Measurements from ENCODE around the gene HSD17B2.
"Not testable (repeated sequence)": the region's sequence is repeated elsewhere in the genome, so short reads cannot be mapped to it uniquely, and the experiment has no call there.

Gene HSD17B2

GRCh38 chr16:82082543-82083244 is 47.6 kb downstream of the HSD17B2 start:
- no peak for DNase-seq

GRCh38 chr16:82083710-82084353 is 48.8 kb downstream of the HSD17B2 start:
- DNase-seq = no peak

- DNase-seq = no peak
These were observed 50.1 kb downstream of the HSD17B2 start for GRCh38 chr16:82085011-82085779.

GRCh38 chr16:82088483-82088882 is 53.4 kb downstream of the HSD17B2 start:
- no peak for DNase-seq

- DNase-seq = no peak
These were observed 56.2 kb downstream of the HSD17B2 start for GRCh38 chr16:82091241-82091640.

- no peak for DNase-seq
These were observed 57.7 kb downstream of the HSD17B2 start for GRCh38 chr16:82092711-82093110.

GRCh38 chr16:82093666-82094300 is 58.7 kb downstream of the HSD17B2 start:
- DNase-seq = no peak

GRCh38 chr16:82094942-82095540 is 60.0 kb downstream of the HSD17B2 start:
- no peak for DNase-seq

GRCh38 chr16:82096641-82097040 is 61.6 kb downstream of the HSD17B2 start:
- no peak for DNase-seq

- no peak for DNase-seq
These were observed 70.1 kb downstream of the HSD17B2 start for GRCh38 chr16:82105107-82105506.

- DNase-seq = no peak
These were observed 73.0 kb downstream of the HSD17B2 start for GRCh38 chr16:82108100-82108499.

- DNase-seq = no peak
These were observed 73.7 kb downstream of the HSD17B2 start for GRCh38 chr16:82108774-82109173.

- not testable (repeated sequence) for DNase-seq
These were observed 74.2 kb downstream of the HSD17B2 start for GRCh38 chr16:82109266-82109665.

- DNase-seq = no peak
These were observed 76.9 kb downstream of the HSD17B2 start for GRCh38 chr16:82111944-82112343.

- DNase-seq = no peak
These were observed 78.7 kb downstream of the HSD17B2 start for GRCh38 chr16:82113741-82114140.

- no peak for DNase-seq
These were observed 81.5 kb downstream of the HSD17B2 start for GRCh38 chr16:82116535-82116934.

GRCh38 chr16:82118749-82119148 is 83.7 kb downstream of the HSD17B2 start:
- no peak for DNase-seq

- no peak for DNase-seq
These were observed 84.4 kb downstream of the HSD17B2 start for GRCh38 chr16:82119405-82119804.

GRCh38 chr16:82124651-82125050 is 89.6 kb downstream of the HSD17B2 start:
- DNase-seq = no peak

GRCh38 chr16:82129881-82130280 is 94.8 kb downstream of the HSD17B2 start:
- no peak for DNase-seq

- DNase-seq = peak; percentile 10
These were observed 98.7 kb downstream of the HSD17B2 start for GRCh38 chr16:82133798-82134197.

- DNase-seq = no peak
These were observed 99.8 kb downstream of the HSD17B2 start for GRCh38 chr16:82134846-82135245.

- DNase-seq = no peak
These were observed 100.8 kb downstream of the HSD17B2 start for GRCh38 chr16:82135844-82136243.

All from stimulated activated CD4-positive, alpha-beta T cell treated with anti-CD3 and anti-CD28 coated beads, Interleukin-15, amount 100 ng/mL, for 24 hours (primary cell).